ENCODE measurements around the gene KIF20B.

DNA sequence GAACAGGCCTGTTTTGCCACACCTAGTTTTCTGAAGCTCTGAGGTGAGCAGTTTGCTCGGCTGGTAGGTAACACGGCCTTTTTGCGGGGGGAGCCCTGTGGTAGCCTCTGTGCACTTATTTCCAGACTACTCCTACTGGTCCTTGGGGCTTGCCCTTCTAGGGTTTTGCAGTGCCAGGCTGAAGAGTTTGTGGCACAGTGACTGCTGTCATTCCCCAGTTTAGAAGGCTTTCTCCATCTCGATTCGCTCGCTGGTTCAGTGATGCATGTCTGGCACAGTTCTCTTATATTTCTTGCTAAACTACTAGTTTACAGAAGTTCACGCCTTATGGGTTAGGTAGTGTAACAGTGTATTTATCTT lies 711 bp downstream of the KIF20B start:
- TF ChIP-seq, protein P1, sequence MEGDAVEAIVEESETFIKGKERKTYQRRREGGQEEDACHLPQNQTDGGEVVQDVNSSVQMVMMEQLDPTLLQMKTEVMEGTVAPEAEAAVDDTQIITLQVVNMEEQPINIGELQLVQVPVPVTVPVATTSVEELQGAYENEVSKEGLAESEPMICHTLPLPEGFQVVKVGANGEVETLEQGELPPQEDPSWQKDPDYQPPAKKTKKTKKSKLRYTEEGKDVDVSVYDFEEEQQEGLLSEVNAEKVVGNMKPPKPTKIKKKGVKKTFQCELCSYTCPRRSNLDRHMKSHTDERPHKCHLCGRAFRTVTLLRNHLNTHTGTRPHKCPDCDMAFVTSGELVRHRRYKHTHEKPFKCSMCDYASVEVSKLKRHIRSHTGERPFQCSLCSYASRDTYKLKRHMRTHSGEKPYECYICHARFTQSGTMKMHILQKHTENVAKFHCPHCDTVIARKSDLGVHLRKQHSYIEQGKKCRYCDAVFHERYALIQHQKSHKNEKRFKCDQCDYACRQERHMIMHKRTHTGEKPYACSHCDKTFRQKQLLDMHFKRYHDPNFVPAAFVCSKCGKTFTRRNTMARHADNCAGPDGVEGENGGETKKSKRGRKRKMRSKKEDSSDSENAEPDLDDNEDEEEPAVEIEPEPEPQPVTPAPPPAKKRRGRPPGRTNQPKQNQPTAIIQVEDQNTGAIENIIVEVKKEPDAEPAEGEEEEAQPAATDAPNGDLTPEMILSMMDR (conservative IDR thresholded peaks at IDR 0.05; ENCODE audit: low read depth, low read length): no peak
- no peak for TF ChIP-seq EZH2 (IDR thresholded peaks at IDR 0.05; ENCODE audit: borderline replicate concordance, low read depth, low read length, poor library complexity, severe bottlenecking)

Measured in A673 (cell line).